ENCODE results near the gene HK1.
"Not testable (repeated sequence)": the region's sequence is repeated elsewhere in the genome, so short reads cannot be mapped to it uniquely, and the experiment has no call there.

The HK1 gene

GRCh38 chr10:69326692-69327091 lies 48.4 kb downstream of the HK1 start:
- H3K9me3 Mint-ChIP-seq, result no peaks in the 10 kb centered on the region
- H3K4me1 Mint-ChIP-seq, result peaks cover 29% of the 10 kb centered on the region
- no peak overlapping the region for H3K4me3 Mint-ChIP-seq
- no peaks in the 10 kb centered on the region for H3K27me3 Mint-ChIP-seq (ENCODE audit: low read depth)
- no peak for TF ChIP-seq CTCF (IDR thresholded peaks at IDR 0.05; ENCODE audit: unreplicated experiment in 3 of 3)
- peaks cover 3% of the 10 kb centered on the region for H3K36me3 Mint-ChIP-seq (ENCODE audit: low read depth)
- no peak overlapping the region for H3K27ac Mint-ChIP-seq

GRCh38 chr10:69327463-69328379 lies 49.4 kb downstream of the HK1 start:
- Mint-ChIP-seq H3K4me1 (peaks cover 25% of the 10 kb centered on the region), H3K27ac (peak overlapping the region; percentile 32 to 57 (median 55)), H3K9me3 (no peaks in the 10 kb centered on the region), H3K4me3 (no peak overlapping the region), H3K27me3 (ENCODE audit: low read depth) (no peaks in the 10 kb centered on the region), H3K36me3 (ENCODE audit: low read depth) (peaks cover 3% of the 10 kb centered on the region)
- no peak for TF ChIP-seq CTCF (IDR thresholded peaks at IDR 0.05; ENCODE audit: unreplicated experiment in 3 of 3)

- peaks cover 31% of the 10 kb centered on the region for H3K4me1 Mint-ChIP-seq
- no peak overlapping the region for H3K4me3 Mint-ChIP-seq
- H3K27ac Mint-ChIP-seq, result peak overlapping the region; percentile 3 to 57 (median 55)
- no peaks in the 10 kb centered on the region for H3K9me3 Mint-ChIP-seq
- no peak for TF ChIP-seq CTCF (IDR thresholded peaks at IDR 0.05; ENCODE audit: unreplicated experiment in 3 of 3)
- no peaks in the 10 kb centered on the region for H3K27me3 Mint-ChIP-seq (ENCODE audit: low read depth)
- peaks cover 3% of the 10 kb centered on the region for H3K36me3 Mint-ChIP-seq (ENCODE audit: low read depth)
These were observed 50.1 kb downstream of the HK1 start for GRCh38 chr10:69328380-69328735.

GRCh38 chr10:69328888-69329287 lies 50.6 kb downstream of the HK1 start:
- Mint-ChIP-seq H3K4me1 (peaks cover 34% of the 10 kb centered on the region), H3K27ac (peak overlapping the region in 1 of 3 experiments; percentile 3)
- H3K4me3 Mint-ChIP-seq; H3K27me3 Mint-ChIP-seq (ENCODE audit: low read depth); H3K36me3 Mint-ChIP-seq (ENCODE audit: low read depth); H3K9me3 Mint-ChIP-seq: not testable (repeated sequence)

- Mint-ChIP-seq H3K4me3 (no peak overlapping the region), H3K9me3 (no peaks in the 10 kb centered on the region), H3K36me3 (ENCODE audit: low read depth) (peaks cover 3% of the 10 kb centered on the region), H3K27ac (no peak overlapping the region), H3K4me1 (peaks cover 37% of the 10 kb centered on the region), H3K27me3 (ENCODE audit: low read depth) (no peaks in the 10 kb centered on the region)
- no peak for TF ChIP-seq CTCF (IDR thresholded peaks at IDR 0.05; ENCODE audit: unreplicated experiment in 3 of 3)
These were observed 51.5 kb downstream of the HK1 start for GRCh38 chr10:69329721-69330178.

GRCh38 chr10:69331161-69331560 lies 52.9 kb downstream of the HK1 start:
- no peak for TF ChIP-seq CTCF (IDR thresholded peaks at IDR 0.05; ENCODE audit: unreplicated experiment in 3 of 3)
- Mint-ChIP-seq H3K4me3 (no peak overlapping the region), H3K4me1 (peaks cover 44% of the 10 kb centered on the region), H3K27ac (no peak overlapping the region), H3K27me3 (ENCODE audit: low read depth) (no peaks in the 10 kb centered on the region), H3K9me3 (no peaks in the 10 kb centered on the region), H3K36me3 (ENCODE audit: low read depth) (peaks cover 3% of the 10 kb centered on the region)

Data from nephron (organoid).